ENCODE results near the gene ETV4.

DNA sequence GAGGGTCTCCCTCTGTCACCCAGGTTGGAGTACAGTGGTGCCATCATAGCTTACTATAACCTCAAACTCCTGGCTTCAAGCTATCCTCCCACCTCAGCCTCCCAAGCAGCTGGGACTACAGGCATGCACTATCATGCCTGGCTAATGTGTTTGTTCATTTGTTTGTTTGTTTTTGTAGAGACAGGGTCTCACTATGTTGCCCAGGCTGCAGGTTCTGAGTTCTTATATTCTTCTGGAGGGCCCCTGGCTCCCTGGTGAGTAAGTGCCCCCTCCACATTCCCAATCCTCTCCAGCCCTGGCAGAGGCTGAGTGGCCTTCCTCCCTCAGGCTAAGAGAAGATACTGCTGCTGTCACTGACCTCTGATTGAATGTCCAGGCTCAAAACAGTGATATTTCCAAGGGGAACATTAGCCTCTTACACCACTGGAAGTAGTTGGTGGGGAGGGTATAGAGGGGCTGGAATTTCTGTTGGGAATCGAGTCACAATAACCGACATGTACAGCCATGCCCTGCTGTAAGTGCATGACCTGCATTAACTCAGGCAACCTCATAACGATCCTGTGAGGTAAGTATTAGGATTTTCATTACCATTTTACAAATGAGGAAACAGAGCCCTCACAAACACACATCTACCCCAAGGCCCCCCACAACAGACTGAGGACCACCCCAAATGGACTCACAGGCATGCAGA, 2.7 kb upstream of the ETV4 start:
- TF ChIP-seq, protein P1, sequence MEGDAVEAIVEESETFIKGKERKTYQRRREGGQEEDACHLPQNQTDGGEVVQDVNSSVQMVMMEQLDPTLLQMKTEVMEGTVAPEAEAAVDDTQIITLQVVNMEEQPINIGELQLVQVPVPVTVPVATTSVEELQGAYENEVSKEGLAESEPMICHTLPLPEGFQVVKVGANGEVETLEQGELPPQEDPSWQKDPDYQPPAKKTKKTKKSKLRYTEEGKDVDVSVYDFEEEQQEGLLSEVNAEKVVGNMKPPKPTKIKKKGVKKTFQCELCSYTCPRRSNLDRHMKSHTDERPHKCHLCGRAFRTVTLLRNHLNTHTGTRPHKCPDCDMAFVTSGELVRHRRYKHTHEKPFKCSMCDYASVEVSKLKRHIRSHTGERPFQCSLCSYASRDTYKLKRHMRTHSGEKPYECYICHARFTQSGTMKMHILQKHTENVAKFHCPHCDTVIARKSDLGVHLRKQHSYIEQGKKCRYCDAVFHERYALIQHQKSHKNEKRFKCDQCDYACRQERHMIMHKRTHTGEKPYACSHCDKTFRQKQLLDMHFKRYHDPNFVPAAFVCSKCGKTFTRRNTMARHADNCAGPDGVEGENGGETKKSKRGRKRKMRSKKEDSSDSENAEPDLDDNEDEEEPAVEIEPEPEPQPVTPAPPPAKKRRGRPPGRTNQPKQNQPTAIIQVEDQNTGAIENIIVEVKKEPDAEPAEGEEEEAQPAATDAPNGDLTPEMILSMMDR (conservative IDR thresholded peaks at IDR 0.05; ENCODE audit: low read depth, low read length): no peak
- no peak for TF ChIP-seq EZH2 (IDR thresholded peaks at IDR 0.05; ENCODE audit: low read length, unreplicated experiment)
